ENCODE results near the gene PAX8.

PAX8 gene

GRCh38 chr2:113263546-113263945 is 15.2 kb downstream of the PAX8 start:
- no peak overlapping the region for H3K27ac ChIP-seq
- TF ChIP-seq, protein P1, sequence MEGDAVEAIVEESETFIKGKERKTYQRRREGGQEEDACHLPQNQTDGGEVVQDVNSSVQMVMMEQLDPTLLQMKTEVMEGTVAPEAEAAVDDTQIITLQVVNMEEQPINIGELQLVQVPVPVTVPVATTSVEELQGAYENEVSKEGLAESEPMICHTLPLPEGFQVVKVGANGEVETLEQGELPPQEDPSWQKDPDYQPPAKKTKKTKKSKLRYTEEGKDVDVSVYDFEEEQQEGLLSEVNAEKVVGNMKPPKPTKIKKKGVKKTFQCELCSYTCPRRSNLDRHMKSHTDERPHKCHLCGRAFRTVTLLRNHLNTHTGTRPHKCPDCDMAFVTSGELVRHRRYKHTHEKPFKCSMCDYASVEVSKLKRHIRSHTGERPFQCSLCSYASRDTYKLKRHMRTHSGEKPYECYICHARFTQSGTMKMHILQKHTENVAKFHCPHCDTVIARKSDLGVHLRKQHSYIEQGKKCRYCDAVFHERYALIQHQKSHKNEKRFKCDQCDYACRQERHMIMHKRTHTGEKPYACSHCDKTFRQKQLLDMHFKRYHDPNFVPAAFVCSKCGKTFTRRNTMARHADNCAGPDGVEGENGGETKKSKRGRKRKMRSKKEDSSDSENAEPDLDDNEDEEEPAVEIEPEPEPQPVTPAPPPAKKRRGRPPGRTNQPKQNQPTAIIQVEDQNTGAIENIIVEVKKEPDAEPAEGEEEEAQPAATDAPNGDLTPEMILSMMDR (IDR thresholded peaks at IDR 0.05) = no peak
- TF ChIP-seq ZFX (IDR thresholded peaks at IDR 0.05; ENCODE audit: borderline replicate concordance) = no peak

GRCh38 chr2:113260991-113261390 is 17.7 kb downstream of the PAX8 start:
- TF ChIP-seq ZFX (IDR thresholded peaks at IDR 0.05; ENCODE audit: borderline replicate concordance) = no peak
- TF ChIP-seq, protein P1 (IDR thresholded peaks at IDR 0.05) = no peak
- H3K27ac ChIP-seq = no peak overlapping the region

DNA sequence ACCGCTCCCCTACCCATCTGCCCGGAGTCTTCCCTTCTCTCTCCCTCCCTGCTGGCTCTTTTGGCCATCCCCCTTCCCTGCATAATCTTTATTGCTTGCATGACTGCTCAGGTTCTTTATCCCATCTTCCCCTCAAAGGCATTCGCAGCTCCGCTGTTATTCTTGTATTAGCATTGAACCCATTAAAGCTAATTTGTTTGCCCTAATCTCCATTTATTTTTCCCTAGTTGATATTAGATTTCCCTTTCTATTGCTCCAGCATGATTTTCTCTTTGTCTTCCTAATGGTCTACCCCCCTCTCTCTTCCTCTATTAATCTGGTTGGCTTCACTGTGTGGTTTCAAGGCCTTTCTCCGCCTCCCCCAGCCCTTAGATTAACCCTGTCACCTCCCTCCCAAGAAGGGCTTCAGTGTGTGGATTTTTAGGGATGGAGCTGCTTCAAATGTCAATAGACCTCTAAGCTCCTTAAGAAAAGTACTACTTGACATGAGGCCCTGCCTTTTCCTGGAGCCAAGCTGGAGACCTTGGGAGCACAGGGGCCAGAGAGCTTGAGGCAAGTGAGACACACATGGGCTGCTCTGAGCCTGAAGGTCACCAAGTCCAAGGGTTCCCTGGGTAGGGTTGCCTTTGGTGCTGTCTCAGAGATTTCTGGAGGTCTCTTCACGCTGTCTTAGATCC is 20.1 kb downstream of the PAX8 start:
- no peak overlapping the region for H3K27ac ChIP-seq
- TF ChIP-seq, protein P1 (IDR thresholded peaks at IDR 0.05) = no peak
- no peak for TF ChIP-seq ZFX (IDR thresholded peaks at IDR 0.05; ENCODE audit: borderline replicate concordance)

DNA sequence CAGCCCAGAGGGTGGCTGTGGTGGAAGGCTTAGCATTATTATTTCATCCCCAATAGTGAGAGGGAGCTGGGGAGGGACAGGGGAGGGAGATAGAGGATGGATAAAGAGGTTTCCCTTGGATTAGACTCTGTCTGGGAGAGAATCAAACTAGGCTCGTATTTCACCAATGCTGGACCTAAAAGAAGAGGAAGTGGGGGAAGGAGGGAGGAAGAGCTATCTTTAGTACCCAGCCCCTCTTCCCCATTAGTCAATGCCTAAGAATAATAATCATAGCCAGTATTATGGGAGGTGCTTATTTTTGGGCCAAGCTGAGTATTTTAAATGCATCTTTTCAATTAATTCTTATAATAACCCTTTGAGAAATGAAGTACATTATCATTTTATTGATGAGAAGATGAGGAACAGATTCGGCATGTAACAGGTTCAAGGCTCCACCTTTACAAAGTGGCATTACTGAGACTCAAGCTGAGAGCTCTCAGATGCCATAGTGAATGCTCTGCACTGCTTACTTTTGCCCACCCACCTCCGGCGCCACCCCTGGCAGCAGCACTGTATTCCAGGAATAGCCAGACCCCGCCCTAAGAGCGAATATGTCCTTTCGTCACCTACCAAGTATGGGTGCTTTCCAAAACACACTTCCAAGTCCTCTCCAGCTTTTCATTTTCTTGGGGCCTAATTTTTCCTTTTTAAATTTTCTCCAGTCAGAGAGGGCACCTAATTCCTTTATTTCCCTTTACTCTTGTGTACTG is 21.0 kb downstream of the PAX8 start:
- TF ChIP-seq, protein P1 (IDR thresholded peaks at IDR 0.05) = no peak
- TF ChIP-seq ZFX (IDR thresholded peaks at IDR 0.05; ENCODE audit: borderline replicate concordance) = no peak
- no peak overlapping the region for H3K27ac ChIP-seq

- no peak overlapping the region for H3K27ac ChIP-seq
- TF ChIP-seq, protein P1 (IDR thresholded peaks at IDR 0.05) = no peak
- no peak for TF ChIP-seq ZFX (IDR thresholded peaks at IDR 0.05; ENCODE audit: borderline replicate concordance)
Observed at GRCh38 chr2:113255140-113256070, 23.3 kb downstream of the PAX8 start.

GRCh38 chr2:113253453-113253852 is 25.3 kb downstream of the PAX8 start:
- TF ChIP-seq ZFX (IDR thresholded peaks at IDR 0.05; ENCODE audit: borderline replicate concordance) = no peak
- TF ChIP-seq, protein P1 (IDR thresholded peaks at IDR 0.05) = no peak
- no peak overlapping the region for H3K27ac ChIP-seq

Measured in 22Rv1 (cell line).